ENCODE data around the gene PIGN.

DNA sequence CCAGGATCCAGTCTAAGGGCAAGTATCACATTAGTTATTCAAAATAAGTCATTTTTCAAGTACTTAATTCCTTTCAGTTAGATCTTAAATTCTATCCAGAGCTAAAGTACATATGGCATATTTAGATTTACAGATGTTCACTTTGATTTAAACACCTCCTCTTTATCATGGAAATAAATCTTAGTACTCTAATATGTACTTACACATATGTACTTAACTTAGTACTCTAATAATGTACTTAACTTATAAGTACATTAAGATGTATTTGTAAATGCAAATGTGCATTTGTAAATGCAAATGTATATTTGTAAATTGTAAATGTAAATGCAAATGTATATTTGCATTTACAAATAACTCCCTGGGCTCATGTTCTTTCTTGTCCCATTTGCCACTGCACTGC, 14.6 kb downstream of the PIGN start:
- TF ChIP-seq BHLHE40 (IDR thresholded peaks at IDR 0.05; ENCODE audit: borderline replicate concordance): no peak
- no peak for TF ChIP-seq FOXA1 (IDR thresholded peaks at IDR 0.05)
- no peak for TF ChIP-seq TARDBP (IDR thresholded peaks at IDR 0.05)
- no peak for TF ChIP-seq SP1 (IDR thresholded peaks at IDR 0.05)
